CD4-positive, alpha-beta T cell treated with Interleukin-2 at 100 ng/mL for 4 hours (primary cell): Measurements from ENCODE around the gene SLC22A17.

Experiments
- DNase-seq: peaks from one replicate; pipeline ENCODE4 v3.0.0-alpha.2; 2020; ENCODE audit warnings: low spot score

Gene SLC22A17

GRCh38 chr14:23381871-23382270 lies 29.2 kb upstream of the SLC22A17 start:
- no peak for DNase-seq

GRCh38 chr14:23380976-23381375 lies 28.3 kb upstream of the SLC22A17 start:
- no peak for DNase-seq

GRCh38 chr14:23380197-23380914 lies 27.7 kb upstream of the SLC22A17 start:
- no peak for DNase-seq

GRCh38 chr14:23379366-23380196 lies 26.9 kb upstream of the SLC22A17 start:
- DNase-seq, result peak; percentile 63

- no peak for DNase-seq
These were observed 26.0 kb upstream of the SLC22A17 start for GRCh38 chr14:23378612-23379220.

GRCh38 chr14:23377573-23378563 lies 25.2 kb upstream of the SLC22A17 start:
- DNase-seq, result no peak

- no peak for DNase-seq
These were observed 24.5 kb upstream of the SLC22A17 start for GRCh38 chr14:23377198-23377550.

GRCh38 chr14:23376482-23377197 lies 24.0 kb upstream of the SLC22A17 start, which contains the start of gene CMTM5:
Gene CMTM5, plus strand, starts transcription at chr14:23377046. Its CDS starts 206 bp downstream, at chr14:23377252.
- no peak for DNase-seq

GRCh38 chr14:23375527-23376251 lies 23.0 kb upstream of the SLC22A17 start:
- DNase-seq, result no peak

GRCh38 chr14:23373041-23373440 lies 20.4 kb upstream of the SLC22A17 start:
- DNase-seq, result no peak

- no peak for DNase-seq
These were observed 19.8 kb upstream of the SLC22A17 start, which contains the start of gene IL25 for GRCh38 chr14:23372509-23372908. Gene IL25, plus strand, starts transcription at chr14:23372809.

- no peak for DNase-seq
These were observed 19.2 kb upstream of the SLC22A17 start for GRCh38 chr14:23371865-23372264.

- no peak for DNase-seq
These were observed 17.5 kb upstream of the SLC22A17 start for GRCh38 chr14:23370221-23370620.

- no peak for DNase-seq
These were observed 13.8 kb upstream of the SLC22A17 start for GRCh38 chr14:23366426-23366921.

- no peak for DNase-seq
These were observed 13.2 kb upstream of the SLC22A17 start for GRCh38 chr14:23365732-23366425.

- DNase-seq, result no peak
These were observed 12.5 kb upstream of the SLC22A17 start, which contains the start of gene EFS for GRCh38 chr14:23365036-23365731. Gene EFS, minus strand, starts transcription at chr14:23365172. Its CDS starts 147 bp downstream, at chr14:23365025.

- no peak for DNase-seq
These were observed 11.7 kb upstream of the SLC22A17 start for GRCh38 chr14:23364164-23365035.

- no peak for DNase-seq
These were observed 9.5 kb upstream of the SLC22A17 start for GRCh38 chr14:23362200-23362599.
